MCF 10A (cell line): ENCODE measurements around the gene RASSF9. TPM values are rescaled to one million over a fixed set of nuclear protein-coding genes. Genes with fewer than 3 reads are reported as not detected.
A peak's percentile ranks its signal among the peaks of the same experiment; 100 is the strongest.

Experiments
- BruUV-seq: library from RNA; stranded (reverse); fragments of 400-500 nt; replicated peaks from 2 replicates; lab custom pipeline; 2021; lab: Mats Ljungman, UMichigan
- CTCF ChIA-PET: fragments of 300-600 bp; sonication (Branson Sonifier 250); formaldehyde crosslinking; extraction: SDS; loops from one replicate; lab custom pipeline; 2021; ENCODE audit warnings: antibody characterized with exemption, inconsistent platforms; lab: Yijun Ruan, JAX
- POLR2A ChIA-PET: fragments of 300-600, 350-650 bp; sonication (Branson Sonifier 250); formaldehyde crosslinking; extraction: SDS; loops from one replicate; lab custom pipeline; 2020; ENCODE audit warnings: antibody characterized with exemption, inconsistent platforms; lab: Yijun Ruan, JAX
- DNase-seq: peaks from one replicate; pipeline ENCODE4 v3.0.0-alpha.2; 2018; ENCODE audit not compliant: unreplicated experiment
- H3K27ac Mint-ChIP-seq: one replicate; pipeline ENCODE4 v1.8.0; 2022; ENCODE audit warnings: mild to moderate bottlenecking, low read depth, mixed read lengths; ENCODE audit not compliant: unreplicated experiment
- H3K27me3 Mint-ChIP-seq: one replicate; pipeline ENCODE4 v1.8.0; 2022; ENCODE audit warnings: mixed read lengths; ENCODE audit not compliant: insufficient read depth, unreplicated experiment
- H3K36me3 Mint-ChIP-seq: one replicate; pipeline ENCODE4 v1.8.0; 2022; ENCODE audit warnings: mild to moderate bottlenecking, moderate library complexity, mixed read lengths; ENCODE audit not compliant: insufficient read depth, unreplicated experiment
- H3K4me1 Mint-ChIP-seq: one replicate; pipeline ENCODE4 v1.8.0; 2022; ENCODE audit warnings: mixed read lengths; ENCODE audit not compliant: insufficient read depth, unreplicated experiment
- H3K4me3 Mint-ChIP-seq: one replicate; pipeline ENCODE4 v1.8.0; 2022; ENCODE audit warnings: mild to moderate bottlenecking, moderate library complexity, mixed read lengths; ENCODE audit not compliant: unreplicated experiment
- H3K9me3 Mint-ChIP-seq: one replicate; pipeline ENCODE4 v1.8.0; 2022; ENCODE audit warnings: mixed read lengths; ENCODE audit not compliant: unreplicated experiment
- CTCF ChIP-seq: fragments of 200-600 bp; IDR thresholded peaks from one replicate; pipeline ENCODE4 v1.8.0; 2022; ENCODE audit warnings: antibody characterized with exemption, mild to moderate bottlenecking; ENCODE audit not compliant: unreplicated experiment
- intact Hi-C: fragments of 100-400 bp; cut with micrococcal nuclease; formaldehyde crosslinking; loops from 2 replicates; pipeline ENCODE4 v1.14.1; 2022
- total RNA-seq: library from RNA; stranded (reverse); gene quantifications from 2 replicates; pipeline ENCODE4 v1.2.3, GENCODE V29; 2022

Gene RASSF9
- total RNA-seq, 1 experiment from 2014 or later: 2.1 TPM

GRCh38 chr12:85828576-85828975 is 7.6 kb downstream of the RASSF9 start:
- POLR2A ChIA-PET: no interaction called here
- Mint-ChIP-seq H3K4me3 (no peak overlapping the region), H3K27me3 (no peaks in the 10 kb centered on the region), H3K27ac (no peak overlapping the region), H3K36me3 (no peaks in the 10 kb centered on the region), H3K4me1 (peaks cover 42% of the 10 kb centered on the region), H3K9me3 (peaks cover 10% of the 10 kb centered on the region)
- TF ChIP-seq CTCF: no peak
- intact Hi-C loops: no loop called here
- no TSS peak for BruUV-seq
- no peak for DNase-seq
- CTCF ChIA-PET: no interaction called here

- H3K36me3 Mint-ChIP-seq: no peaks in the 10 kb centered on the region
- H3K27me3 Mint-ChIP-seq: no peaks in the 10 kb centered on the region
- ChIA-PET CTCF (no interaction called here), POLR2A (interaction anchor here (1.0 kb wide), 1 partner anchor 8 kb away, joined by 3 read pairs; no protein-coding TSS in a partner anchor)
- H3K27ac Mint-ChIP-seq: no peak overlapping the region
- no TSS peak for BruUV-seq
- H3K4me1 Mint-ChIP-seq: peaks cover 37% of the 10 kb centered on the region
- DNase-seq: no peak
- no peak for TF ChIP-seq CTCF
- intact Hi-C loops: no loop called here
- no peak overlapping the region for H3K4me3 Mint-ChIP-seq
- peaks cover 10% of the 10 kb centered on the region for H3K9me3 Mint-ChIP-seq
Observed at GRCh38 chr12:85825746-85826145, 10.5 kb downstream of the RASSF9 start.

- Mint-ChIP-seq H3K9me3 (peaks cover 10% of the 10 kb centered on the region), H3K27ac (no peak overlapping the region), H3K36me3 (no peaks in the 10 kb centered on the region), H3K4me1 (peaks cover 27% of the 10 kb centered on the region), H3K4me3 (no peak overlapping the region), H3K27me3 (no peaks in the 10 kb centered on the region)
- peak; percentile 67 for DNase-seq
- CTCF ChIA-PET: interaction anchor here (0.7 kb wide), 2 partner anchors 243 to 251 kb away, joined by 3 read pairs; no protein-coding TSS in a partner anchor
- BruUV-seq: no TSS peak
- POLR2A ChIA-PET: interaction anchor here (0.6 to 1.5 kb wide), 3 partner anchors 11 to 91 kb away, joined by 5 to 7 read pairs (median 5); no protein-coding TSS in a partner anchor
- intact Hi-C loops: no loop called here
- no peak for TF ChIP-seq CTCF
Observed at GRCh38 chr12:85823436-85824180, 12.6 kb downstream of the RASSF9 start.

- ChIA-PET CTCF (interaction anchor here (0.6 to 1.8 kb wide), 3 partner anchors 14 to 247 kb away, joined by 3 to 13 read pairs (median 4); partner anchors contain the start of gene RASSF9), POLR2A (interaction anchor here (0.6 to 4.1 kb wide), 3 partner anchors 9 to 14 kb away, joined by 3 to 20 read pairs (median 3); partner anchors contain the start of gene RASSF9)
- TF ChIP-seq CTCF: no peak
- no peaks in the 10 kb centered on the region for H3K36me3 Mint-ChIP-seq
- H3K27me3 Mint-ChIP-seq: no peaks in the 10 kb centered on the region
- H3K4me1 Mint-ChIP-seq: peaks cover 17% of the 10 kb centered on the region
- no peak overlapping the region for H3K4me3 Mint-ChIP-seq
- DNase-seq: no peak
- intact Hi-C loops: no loop called here
- H3K9me3 Mint-ChIP-seq: peaks cover 3% of the 10 kb centered on the region
- H3K27ac Mint-ChIP-seq: no peak overlapping the region
- BruUV-seq: no TSS peak
Observed at GRCh38 chr12:85821759-85822158, 14.4 kb downstream of the RASSF9 start.
